HG02571 (cell line): ENCODE data around the gene EVI5.
"Not testable (repeated sequence)": the region's sequence is repeated elsewhere in the genome, so short reads cannot be mapped to it uniquely, and the experiment has no call there.

ENCODE experiments used
- ATAC-seq: cut with Tn5 transposase; IDR thresholded peaks from one replicate; pipeline ENCODE4 v1.9.1; 2021; ENCODE audit warnings: mild to moderate bottlenecking, moderate library complexity; ENCODE audit not compliant: unreplicated experiment

EVI5 gene

DNA sequence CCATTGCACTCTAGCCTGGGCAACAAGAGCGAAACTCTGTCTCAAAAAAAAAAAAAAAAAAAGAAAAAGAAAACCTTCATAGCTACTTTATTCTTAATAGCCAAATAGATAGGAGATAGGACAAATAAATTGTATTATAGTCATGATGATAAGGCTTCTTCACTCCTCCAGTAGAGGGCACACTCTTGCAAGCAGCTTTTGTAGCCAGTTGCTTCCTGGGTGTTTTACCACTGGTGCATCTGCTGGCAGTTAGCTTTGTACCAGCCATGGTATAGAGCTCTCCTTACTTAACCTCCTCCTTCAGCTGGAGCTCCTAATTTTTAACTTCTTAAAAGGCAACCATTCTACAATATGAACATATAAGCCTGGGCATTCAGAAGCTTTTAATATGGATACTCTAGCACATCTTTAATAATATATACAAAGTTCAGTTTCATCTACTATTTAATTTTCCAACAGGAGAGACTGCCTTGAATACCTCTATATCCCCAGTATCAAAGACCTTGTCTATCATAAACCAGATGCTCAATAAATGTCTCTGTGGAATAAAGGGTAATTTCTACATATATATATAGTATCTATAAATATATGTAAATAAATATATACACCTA lies 35.8 kb downstream of the EVI5 start:
- ATAC-seq, result no peak

DNA sequence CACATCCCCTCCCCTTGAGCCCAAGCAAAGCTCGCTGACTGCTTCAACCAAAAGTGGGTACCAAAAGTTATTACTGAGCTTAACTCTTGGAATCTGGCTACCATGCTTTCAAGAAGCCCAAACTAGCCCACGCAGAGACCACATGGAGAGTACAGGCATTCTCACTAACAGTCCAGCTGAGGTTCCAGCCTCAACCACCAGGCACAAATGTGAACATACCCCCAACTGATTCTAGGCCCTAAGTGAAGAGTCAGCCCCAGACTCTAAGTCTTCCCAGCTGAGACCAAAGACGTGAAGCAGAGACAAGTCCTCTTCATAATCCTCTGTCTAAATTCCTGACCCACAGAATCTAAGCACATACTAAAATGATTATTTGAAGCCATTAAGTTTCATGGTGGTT lies 36.8 kb downstream of the EVI5 start:
- no peak for ATAC-seq

DNA sequence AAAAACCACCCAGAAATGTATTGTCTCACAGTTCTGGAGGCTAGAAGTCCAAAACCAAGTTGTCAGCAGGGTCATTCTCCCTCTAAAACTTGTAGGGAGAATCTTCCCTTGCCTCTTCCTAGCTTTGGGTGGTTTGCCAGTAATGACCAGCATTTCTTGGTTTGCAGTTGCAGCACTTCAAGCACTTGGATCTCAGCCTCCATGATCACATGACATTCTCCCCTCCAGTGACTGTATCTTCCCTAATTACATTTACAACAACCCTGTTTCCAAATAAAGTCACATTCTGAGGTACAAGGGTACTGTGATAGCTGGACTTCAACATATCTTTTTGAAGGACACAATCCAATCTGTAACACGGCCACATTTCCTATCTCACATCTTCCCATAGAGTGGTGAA lies 37.2 kb downstream of the EVI5 start:
- no peak for ATAC-seq

DNA sequence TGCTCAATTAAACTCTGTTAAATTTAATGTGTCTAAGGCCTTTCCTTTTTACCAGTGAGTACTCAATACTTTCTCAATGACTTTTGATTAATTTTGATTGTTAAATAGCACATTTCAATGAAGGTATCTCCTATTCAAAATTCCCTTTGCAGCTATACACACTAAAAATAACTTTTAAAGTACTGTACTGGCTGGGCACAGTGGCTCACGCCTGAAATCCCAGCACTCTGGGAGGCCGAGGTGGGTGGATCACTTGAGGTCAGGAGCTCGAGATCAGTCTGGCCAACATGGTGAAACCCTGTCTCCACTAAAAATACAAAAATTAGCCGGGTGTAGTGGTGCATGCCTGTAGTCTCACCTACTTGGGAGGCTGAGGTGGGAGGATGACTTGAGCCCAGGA lies 38.7 kb downstream of the EVI5 start:
- ATAC-seq, result not testable (repeated sequence)

DNA sequence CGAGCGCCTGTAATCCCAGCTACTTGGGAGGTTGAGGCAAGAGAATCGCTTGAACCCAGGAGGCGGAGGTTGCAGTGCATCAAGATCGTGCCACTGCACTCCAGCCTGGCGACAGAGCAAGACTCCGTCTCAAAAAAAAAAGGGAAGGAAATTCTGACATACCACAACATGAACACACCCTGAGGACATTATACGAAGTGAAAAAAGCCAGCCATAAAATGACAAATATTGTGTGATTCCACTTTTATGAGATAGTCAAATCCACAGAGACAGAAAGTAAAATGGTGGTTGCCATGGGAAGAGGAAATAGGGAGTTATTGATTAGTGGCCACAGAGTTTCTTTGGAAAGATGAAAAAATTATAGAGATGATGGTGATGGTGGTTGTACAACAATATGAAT lies 41.7 kb downstream of the EVI5 start:
- ATAC-seq, result no peak

DNA sequence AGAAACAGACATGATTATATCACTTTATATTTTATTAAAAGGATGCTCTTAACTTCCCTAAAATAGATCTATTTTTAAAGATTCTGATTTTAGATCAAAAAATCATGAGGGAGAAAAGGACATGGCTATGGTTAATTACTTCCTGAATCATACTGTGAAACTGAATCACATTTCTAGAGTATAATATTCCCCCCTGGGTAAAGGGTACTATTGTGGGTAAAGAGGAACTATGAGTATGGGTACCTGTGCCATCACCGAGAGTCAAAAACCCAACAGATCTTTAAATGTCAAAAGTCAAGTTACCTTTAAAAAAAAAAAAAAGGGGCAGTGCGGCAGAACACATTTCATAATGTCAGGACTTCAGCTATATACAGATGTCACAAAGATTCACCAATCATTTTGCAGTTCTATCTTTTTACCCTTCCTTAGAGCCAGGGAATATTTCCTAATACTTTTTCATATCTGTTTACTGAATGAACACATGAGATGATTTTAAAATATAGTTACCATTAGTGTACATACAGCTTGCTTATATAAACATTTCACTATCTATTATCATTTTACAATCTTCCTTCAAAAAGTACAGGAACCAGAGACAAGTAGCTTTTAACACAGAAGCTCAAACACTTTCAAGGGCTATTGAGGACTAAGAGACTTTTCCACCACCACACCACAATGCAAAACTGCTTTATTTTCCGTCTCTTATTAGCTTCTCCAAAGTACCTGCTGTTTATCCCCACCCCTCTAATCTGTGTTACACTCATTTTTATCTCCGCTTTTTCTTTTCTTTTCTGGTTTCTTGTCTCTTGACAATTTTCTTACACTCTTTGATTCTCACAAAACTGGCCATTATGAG lies 45.0 kb downstream of the EVI5 start:
- ATAC-seq, result no peak

DNA sequence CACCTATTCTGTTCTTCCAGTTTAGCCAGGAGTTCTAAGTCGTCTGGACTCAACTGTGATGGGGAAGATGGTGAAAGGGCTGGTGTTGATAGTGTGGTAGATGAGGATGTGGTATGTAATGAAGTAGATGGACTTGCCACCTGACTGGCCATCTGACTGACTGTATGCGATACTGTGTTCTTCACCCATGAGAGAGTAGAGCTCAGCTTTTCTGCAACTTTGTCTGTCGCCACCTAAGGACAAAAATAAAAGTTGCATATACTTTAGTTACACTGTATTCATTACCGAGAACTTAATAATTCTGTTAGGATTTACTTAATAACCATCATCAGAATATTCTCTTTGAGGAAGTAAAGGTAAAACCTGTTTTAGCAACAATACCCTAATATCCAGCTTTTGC lies 48.5 kb downstream of the EVI5 start:
- no peak for ATAC-seq

DNA sequence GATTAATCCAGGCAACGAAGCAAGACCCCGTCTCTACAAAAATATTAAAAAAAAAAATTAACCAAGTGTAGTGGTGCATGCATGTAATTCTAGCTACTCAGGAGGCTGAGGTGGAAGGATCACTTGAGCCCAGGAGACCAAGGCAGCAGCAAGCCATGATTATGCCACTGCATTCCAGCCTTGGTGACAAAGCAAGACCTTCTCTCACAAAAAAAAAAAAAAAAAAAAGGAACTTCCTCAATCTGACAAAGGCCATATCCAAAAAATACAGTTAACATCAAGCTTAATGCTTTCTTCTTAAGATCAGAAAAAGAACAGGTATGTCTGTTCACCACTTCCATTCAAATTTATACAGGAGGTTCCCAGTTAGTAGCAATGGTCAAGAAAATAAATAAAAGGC lies 54.4 kb downstream of the EVI5 start:
- no peak for ATAC-seq

DNA sequence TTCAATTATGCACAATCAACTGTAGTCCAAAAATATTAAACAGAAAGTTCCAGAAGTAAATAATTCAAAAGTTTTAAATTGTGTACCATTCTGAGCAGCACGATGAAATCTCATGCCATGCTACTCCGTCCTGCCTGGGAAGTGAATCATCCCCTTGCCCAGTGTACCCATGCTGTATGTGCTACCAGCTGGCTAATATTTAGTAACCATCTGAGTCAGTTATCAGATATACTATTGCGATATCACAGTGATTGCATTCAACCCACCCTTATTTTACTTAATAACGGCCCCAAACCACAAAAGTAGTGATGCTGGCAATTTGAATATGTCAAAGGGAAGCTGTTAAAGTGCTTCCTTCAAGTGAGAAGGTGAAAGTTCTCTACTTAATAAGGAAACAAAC lies 56.2 kb downstream of the EVI5 start:
- no peak for ATAC-seq

DNA sequence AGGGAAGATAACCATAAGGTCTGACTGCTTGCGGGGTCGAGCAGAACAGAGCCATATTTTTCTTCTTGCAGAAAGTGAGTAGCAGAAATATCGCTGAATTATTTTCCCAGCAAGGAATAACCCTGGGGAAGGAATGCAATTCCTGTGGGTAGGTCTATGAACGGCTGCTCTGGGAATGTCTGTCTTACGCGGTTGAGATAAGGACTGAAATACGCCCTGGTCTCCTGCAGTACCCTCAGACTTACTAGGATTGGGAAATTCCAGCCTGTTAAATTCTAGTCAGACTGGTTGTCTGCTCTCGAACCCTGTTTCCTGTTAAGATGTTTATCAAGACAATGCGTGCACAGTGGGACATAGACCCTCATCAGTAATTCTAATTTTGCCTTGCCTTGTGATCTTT lies 61.2 kb downstream of the EVI5 start:
- not testable (repeated sequence) for ATAC-seq

DNA sequence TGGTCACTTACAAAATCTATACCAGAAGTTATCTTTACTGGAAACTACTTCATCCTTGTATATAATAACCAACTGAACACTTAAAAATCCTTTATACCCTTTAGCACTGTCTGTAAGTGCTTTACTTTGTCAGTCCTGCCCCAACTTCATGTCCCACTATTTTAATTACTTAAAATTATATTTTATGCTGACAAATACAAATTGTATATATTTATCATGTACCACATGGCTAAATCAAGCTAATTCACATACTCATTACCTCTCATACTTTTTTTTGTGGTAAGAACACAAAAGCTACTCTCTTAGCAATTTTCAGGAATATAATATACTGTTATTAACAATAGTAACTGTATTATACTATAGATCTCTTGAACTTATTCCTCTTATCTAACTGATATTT lies 63.0 kb downstream of the EVI5 start:
- ATAC-seq, result no peak

DNA sequence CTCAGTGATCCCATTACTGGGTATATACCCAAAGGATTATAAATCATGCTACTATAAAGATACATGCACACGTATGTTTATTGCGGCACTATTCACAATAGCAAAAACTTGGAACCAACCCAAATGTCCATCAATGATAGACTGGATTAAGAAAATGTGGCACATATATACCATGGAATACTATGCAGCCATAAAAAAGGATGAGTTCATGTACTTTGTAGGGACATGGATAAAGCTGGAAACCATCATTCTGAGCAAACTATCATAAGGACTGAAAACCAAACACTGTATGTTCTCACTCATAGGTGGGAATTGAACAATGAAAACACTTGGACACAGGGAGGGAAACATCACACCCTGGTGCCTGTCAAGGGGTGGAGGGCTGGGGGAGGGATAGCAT lies 63.8 kb downstream of the EVI5 start:
- ATAC-seq, result not testable (repeated sequence)

DNA sequence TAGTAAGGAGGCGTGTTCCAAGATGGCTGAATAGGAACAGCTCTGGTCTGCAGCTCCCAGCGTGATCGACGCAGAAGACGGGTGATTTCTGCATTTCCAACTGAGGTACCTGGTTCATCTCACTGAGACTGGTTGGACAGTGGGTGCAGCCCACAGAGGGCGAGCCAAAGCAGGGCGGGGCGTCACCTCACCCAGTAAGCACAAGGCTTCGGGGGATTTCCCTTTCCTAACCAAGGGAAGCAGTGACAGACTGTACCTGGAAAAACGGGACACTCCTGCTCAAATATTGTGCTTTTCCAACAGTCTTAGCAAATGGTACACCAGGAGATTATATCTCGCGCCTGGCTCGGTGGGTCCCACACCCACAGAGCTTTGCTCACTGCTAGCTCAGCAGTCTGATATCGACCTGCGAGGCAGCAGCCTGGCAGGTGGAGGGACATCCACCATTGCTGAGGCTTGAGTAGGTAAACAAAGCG lies 69.4 kb downstream of the EVI5 start:
- ATAC-seq, result not testable (repeated sequence)

DNA sequence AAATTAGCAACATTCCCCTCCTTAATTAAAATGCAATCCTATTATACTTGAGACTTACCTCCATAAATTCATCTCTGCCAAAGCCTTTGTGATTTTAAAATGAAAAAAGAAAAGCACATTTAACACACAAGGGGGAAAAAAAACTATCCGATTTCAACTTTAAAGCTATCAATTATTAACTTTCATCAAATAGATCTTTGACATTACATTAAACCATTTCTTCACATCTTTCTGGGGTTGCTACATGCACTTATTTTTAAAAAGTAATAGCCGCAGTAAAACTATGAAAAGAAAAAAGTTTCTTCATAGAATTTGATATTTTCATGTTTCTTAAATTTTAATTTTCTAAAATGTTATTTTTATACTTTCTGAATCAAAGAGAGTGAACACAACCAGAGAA lies 71.0 kb downstream of the EVI5 start:
- no peak for ATAC-seq

DNA sequence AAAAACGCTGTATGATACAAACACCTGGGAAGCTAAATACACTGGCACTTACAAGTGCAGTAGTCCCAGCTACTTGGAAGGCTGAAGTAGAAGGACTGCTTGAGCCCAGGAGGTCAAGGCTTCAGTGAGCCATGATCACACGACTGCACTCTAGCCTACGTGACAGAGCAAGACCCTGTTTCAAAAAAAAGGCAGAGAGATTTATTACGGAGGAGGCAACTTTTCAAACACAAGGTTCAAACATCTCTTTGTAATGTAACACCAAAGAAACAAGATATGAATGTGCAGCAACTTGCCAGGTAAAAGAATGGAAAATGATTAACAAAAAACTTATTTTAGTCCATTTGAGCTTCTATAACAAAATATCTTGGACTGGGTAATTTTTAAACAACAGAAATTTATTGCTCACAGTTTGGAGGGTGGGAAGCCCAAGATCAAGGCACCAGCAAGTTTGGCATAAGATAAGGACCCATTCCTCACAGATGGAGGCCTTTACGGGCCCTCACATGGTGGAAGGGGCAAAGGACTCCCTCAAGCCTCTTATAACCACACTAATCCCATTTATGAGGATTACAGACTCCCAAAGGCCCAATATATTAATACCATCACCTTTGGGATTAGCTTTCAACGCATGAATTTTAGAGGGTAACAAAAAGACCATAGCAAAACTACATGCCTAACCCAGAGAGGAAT lies 73.3 kb downstream of the EVI5 start:
- ATAC-seq, result no peak

DNA sequence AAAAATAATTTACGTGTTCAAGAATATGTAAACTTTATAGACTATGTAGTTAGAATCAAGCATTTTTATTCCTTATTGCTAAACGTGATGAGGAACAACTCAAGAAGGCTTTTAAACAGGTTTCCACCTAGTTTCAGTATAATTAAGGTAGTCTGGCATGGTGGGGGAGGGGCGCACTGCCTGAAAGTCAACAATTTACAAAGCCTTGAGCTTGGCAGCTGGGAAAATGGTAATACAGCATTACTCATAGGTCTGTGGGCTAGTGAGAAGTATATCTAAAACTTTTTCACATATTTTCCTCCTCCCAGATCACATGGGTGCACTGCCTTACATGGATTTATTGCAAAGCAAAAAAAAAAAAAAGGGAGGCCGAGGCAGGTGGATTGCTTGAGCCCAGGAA lies 75.2 kb downstream of the EVI5 start:
- no peak for ATAC-seq

DNA sequence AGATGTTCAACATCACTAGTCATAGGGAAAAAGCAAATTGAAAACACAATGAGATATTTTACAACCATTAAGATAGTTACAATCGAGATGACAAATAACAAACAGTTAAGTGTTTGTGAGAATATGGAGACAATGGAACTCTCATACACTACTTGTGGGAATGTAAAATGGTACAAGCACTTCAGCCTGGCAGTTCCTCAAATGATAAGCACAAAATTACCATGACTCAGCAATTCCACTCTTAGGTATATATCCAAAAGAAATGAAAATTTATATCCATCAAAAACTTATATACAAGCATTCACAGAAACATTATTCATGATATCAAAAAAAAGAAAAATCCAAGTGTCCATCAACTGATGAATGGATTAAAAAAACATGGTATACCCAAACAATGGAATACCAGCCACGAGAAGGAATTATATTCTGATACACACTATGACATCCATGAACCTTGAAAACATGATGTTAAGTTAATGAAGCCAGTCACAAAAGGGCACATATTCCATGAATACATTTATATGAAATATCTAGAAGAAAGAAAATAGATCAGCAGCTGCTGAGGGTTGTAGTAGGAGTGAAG lies 76.4 kb downstream of the EVI5 start:
- no peak for ATAC-seq

DNA sequence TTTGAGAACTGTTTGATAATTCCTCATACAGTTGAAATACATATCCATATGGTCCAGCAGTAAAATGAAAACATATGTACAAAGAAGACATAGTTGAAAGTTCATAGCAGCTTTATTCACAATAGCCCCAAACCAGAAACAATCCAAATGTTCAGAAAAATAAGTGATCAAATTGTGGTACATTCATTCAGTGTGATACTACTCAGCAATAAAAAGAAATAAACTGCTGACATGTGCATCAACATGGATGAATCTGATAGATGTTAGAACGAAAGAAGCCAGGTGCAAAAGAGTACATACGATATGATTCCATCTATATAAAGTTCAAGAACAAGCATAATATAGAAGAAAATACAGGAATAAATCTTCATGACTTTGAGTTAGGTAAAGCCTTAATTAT lies 77.2 kb downstream of the EVI5 start:
- no peak for ATAC-seq

DNA sequence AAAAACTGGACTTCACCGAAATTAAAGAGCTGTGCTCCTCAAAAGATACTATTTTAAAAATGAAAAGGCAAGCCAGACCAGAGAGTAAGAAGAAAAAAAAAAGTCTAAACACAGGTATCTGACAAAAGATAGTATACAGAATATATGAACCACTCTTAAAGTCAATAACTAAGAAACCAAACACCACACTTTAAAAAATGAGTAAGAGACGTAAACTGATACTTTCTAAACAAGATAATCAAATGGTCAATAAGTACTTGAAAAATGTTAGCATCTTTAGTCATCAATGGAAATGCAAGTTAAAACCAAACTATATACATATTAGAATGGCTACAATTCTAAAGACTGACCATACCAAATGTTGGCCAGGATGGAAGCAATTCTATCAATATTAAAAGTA lies 77.6 kb downstream of the EVI5 start:
- no peak for ATAC-seq

DNA sequence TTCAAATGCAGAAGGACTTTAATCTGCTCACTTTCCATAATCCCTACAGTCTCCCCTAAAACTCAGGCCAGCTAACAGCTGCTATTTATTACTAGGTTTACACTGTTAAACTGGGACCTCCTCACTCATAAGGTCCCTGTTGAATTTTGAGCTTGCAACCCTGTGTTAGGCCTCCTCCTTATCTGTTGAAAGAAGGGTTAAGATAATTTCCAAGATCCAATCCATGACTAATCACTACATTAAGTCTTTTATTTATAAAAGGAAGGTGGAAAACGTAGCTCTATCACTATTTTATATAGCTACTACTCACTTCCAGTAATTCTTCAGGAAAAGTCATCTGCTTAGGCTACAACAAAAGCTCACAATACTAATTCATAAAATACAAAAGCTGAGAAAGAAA lies 79.5 kb downstream of the EVI5 start:
- ATAC-seq, result no peak

DNA sequence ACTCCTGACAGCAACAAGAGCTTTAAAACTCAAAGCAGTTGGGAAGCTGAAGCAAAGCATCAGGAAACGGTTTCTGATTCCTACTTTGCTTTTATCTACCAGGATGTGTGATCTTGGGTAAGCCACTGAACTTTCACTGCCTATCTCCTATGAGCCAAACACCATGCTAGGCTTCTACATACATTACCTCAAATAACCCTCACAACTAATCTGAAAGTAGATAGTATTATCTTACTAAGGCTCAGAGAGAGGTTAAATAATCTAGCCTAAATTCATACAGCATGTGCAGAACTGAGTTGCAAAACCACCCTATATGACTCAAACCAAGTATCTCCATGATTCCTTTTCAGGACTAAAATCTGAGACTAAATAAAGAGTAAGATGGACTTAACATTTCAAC lies 83.8 kb downstream of the EVI5 start:
- no peak for ATAC-seq

DNA sequence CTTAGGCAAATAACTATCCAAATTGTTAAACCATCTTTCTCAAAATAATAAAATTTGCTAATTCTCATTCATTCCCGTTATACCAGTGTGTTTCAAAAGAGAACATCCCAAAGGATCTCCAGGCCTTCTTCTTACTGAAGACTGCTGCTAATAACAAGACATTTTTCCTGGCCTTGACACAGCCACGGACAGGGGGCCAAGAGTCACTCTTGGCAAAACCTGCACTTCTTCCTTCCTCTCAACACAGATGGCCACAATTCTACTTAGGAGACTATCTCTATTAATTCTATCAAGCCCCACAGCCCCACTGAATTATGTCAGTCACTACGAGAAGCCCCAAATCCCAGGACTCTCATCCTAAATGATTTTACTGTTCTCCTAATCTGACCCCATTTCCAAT lies 86.0 kb downstream of the EVI5 start:
- no peak for ATAC-seq
